HEK293T (cell line): ENCODE results near the gene ARHGAP29.

ENCODE experiments used
- BHLHE40 ChIP-seq: fragments of 450-650 bp; IDR thresholded peaks from 2 replicates; pipeline ENCODE4 v1.6.1; 2016; ENCODE audit warnings: mild to moderate bottlenecking, moderate library complexity, borderline replicate concordance
- ELF4 ChIP-seq: fragments of 450-650 bp; IDR thresholded peaks from 2 replicates; pipeline ENCODE4 v1.6.1; 2017; ENCODE audit warnings: antibody characterized with exemption
- FOXM1 ChIP-seq: fragments of 450-650 bp; IDR thresholded peaks from 2 replicates; pipeline ENCODE4 v1.6.1; 2017; ENCODE audit warnings: mild to moderate bottlenecking, borderline replicate concordance
- HDGF ChIP-seq: fragments of 450-650 bp; IDR thresholded peaks from 2 replicates; pipeline ENCODE4 v1.6.1; 2017; ENCODE audit warnings: antibody characterized with exemption, borderline replicate concordance
- LEF1 ChIP-seq: fragments of 450-650 bp; IDR thresholded peaks from 2 replicates; pipeline ENCODE4 v1.6.1; 2017; ENCODE audit warnings: mild to moderate bottlenecking, borderline replicate concordance
- SP1 ChIP-seq: fragments of 450-650 bp; IDR thresholded peaks from 2 replicates; pipeline ENCODE4 v1.6.1; 2017
- TARDBP ChIP-seq: fragments of 450-650 bp; IDR thresholded peaks from 2 replicates; pipeline ENCODE4 v1.6.1; 2016
- TF ChIP-seq, protein P1 (sequence below): fragments of 450-650 bp; IDR thresholded peaks from 2 replicates; pipeline ENCODE4 v1.6.1; 2016

GRCh38 chr1:94230920-94231319 lies 6.5 kb downstream of the ARHGAP29 start:
- TF ChIP-seq LEF1 (no peak), BHLHE40 (no peak), ELF4 (no peak), SP1 (no peak), FOXM1 (no peak), TARDBP (no peak), HDGF (no peak)
- TF ChIP-seq, protein P1, sequence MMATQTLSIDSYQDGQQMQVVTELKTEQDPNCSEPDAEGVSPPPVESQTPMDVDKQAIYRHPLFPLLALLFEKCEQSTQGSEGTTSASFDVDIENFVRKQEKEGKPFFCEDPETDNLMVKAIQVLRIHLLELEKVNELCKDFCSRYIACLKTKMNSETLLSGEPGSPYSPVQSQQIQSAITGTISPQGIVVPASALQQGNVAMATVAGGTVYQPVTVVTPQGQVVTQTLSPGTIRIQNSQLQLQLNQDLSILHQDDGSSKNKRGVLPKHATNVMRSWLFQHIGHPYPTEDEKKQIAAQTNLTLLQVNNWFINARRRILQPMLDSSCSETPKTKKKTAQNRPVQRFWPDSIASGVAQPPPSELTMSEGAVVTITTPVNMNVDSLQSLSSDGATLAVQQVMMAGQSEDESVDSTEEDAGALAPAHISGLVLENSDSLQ, result no peak
